ENCODE data around the gene SLC25A15. TPM values are rescaled to one million over a fixed set of nuclear protein-coding genes. Genes with fewer than 3 reads are reported as not detected.
A peak's percentile ranks its signal among the peaks of the same experiment; 100 is the strongest.

Gene SLC25A15
- total and polyA plus RNA-seq, 2 donors, result 3.0 to 14.5 TPM

GRCh38 chr13:40801255-40802217 lies 12.1 kb downstream of the SLC25A15 start:
- no peaks in the 10 kb centered on the region for H3K27me3 ChIP-seq (ENCODE audit: control insufficient read depth in 2 of 2, insufficient read depth in 1 of 2, low read length in 1 of 2)
- H3K4me3 ChIP-seq (ENCODE audit: low read length in 2 of 2), result no peak overlapping the region
- peaks cover 8 to 32% of the 10 kb centered on the region in 2 donors for H3K36me3 ChIP-seq (ENCODE audit: control insufficient read depth in 2 of 2, insufficient read depth in 2 of 2, low read length in 1 of 2)
- no peak overlapping the region for H3K27ac ChIP-seq (ENCODE audit: low read depth in 1 of 2, low read length in 1 of 2)
- WGBS, result 97% methylated on average over 6 of the region's 6 CpGs
- H3K4me1 ChIP-seq (ENCODE audit: control insufficient read depth in 2 of 2, insufficient read depth in 2 of 2, low read length in 2 of 2), result peaks cover 0 to 5% of the 10 kb centered on the region in 2 donors
- no peak for DNase-seq (ENCODE audit: low read depth in 6 of 9, low spot score in 9 of 9)
- no peaks in the 10 kb centered on the region for H3K9me3 ChIP-seq (ENCODE audit: control insufficient read depth in 2 of 2, insufficient read depth in 1 of 2, low read length in 1 of 2)

DNA sequence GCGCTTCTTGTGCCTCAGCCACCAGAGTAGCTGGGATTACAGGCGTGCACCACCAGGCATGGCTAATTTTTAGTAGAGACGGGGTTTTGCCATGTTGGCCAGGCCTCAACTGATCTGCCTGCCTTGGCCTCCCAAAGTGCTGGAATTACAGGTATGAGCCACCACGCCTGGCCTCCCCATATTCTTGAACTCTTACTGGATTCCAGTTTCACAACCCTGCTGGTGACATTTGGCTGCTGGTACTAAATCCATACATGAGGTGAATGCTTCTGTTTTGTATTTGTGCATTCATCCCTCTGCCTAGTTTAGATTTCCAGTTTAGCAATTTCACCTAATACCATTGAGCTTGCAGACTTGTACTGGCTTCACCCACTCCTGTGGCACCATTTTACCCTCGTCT lies 13.9 kb downstream of the SLC25A15 start:
- H3K36me3 ChIP-seq (ENCODE audit: control insufficient read depth in 2 of 2, insufficient read depth in 2 of 2, low read length in 1 of 2), result peaks cover 11 to 36% of the 10 kb centered on the region in 2 donors
- H3K9me3 ChIP-seq (ENCODE audit: control insufficient read depth in 2 of 2, insufficient read depth in 1 of 2, low read length in 1 of 2), result no peaks in the 10 kb centered on the region
- H3K27ac ChIP-seq (ENCODE audit: low read depth in 1 of 2, low read length in 1 of 2), result no peak overlapping the region
- 99% methylated on average over 5 of the region's 5 CpGs for WGBS
- peaks cover 0 to 4% of the 10 kb centered on the region in 2 donors for H3K4me1 ChIP-seq (ENCODE audit: control insufficient read depth in 2 of 2, insufficient read depth in 2 of 2, low read length in 2 of 2)
- DNase-seq (ENCODE audit: low read depth in 6 of 9, low spot score in 9 of 9), result no peak
- H3K4me3 ChIP-seq (ENCODE audit: low read length in 2 of 2), result no peak overlapping the region
- no peaks in the 10 kb centered on the region for H3K27me3 ChIP-seq (ENCODE audit: control insufficient read depth in 2 of 2, insufficient read depth in 1 of 2, low read length in 1 of 2)

DNA sequence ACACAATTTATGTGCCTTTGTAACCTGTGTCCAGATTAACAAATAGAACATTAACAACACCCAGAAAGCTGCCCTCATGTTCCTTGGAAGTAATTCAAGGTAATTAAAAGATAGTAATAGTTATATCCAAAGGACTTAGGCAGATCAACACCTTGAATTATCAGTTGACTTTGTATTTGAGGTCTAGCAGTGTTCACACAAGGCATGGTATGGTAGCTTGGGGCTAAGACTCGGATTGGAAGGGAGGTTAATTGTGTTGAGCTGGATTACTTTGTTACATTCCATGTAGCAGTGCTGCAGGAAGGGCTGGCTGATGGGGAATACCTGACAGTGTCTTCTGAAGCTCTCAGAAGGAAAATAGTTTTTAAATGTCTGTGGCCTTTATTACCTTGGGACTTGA lies 16.8 kb downstream of the SLC25A15 start:
- H3K27me3 ChIP-seq (ENCODE audit: control insufficient read depth in 2 of 2, insufficient read depth in 1 of 2, low read length in 1 of 2), result no peaks in the 10 kb centered on the region
- WGBS, result 96% methylated on average over 1 of the region's 1 CpG
- no peaks in the 10 kb centered on the region for H3K9me3 ChIP-seq (ENCODE audit: control insufficient read depth in 2 of 2, insufficient read depth in 1 of 2, low read length in 1 of 2)
- H3K4me1 ChIP-seq (ENCODE audit: control insufficient read depth in 2 of 2, insufficient read depth in 2 of 2, low read length in 2 of 2), result no peaks in the 10 kb centered on the region
- no peak overlapping the region for H3K27ac ChIP-seq (ENCODE audit: low read depth in 1 of 2, low read length in 1 of 2)
- peaks cover 10 to 43% of the 10 kb centered on the region in 2 donors for H3K36me3 ChIP-seq (ENCODE audit: control insufficient read depth in 2 of 2, insufficient read depth in 2 of 2, low read length in 1 of 2)
- H3K4me3 ChIP-seq (ENCODE audit: low read length in 2 of 2), result no peak overlapping the region
- DNase-seq (ENCODE audit: low read depth in 6 of 9, low spot score in 9 of 9), result no peak

GRCh38 chr13:40809471-40809870 lies 20.1 kb downstream of the SLC25A15 start:
- Histone ChIP-seq H3K27ac (ENCODE audit: low read depth in 1 of 2, low read length in 1 of 2) (no peak overlapping the region), H3K36me3 (ENCODE audit: control insufficient read depth in 2 of 2, insufficient read depth in 2 of 2, low read length in 1 of 2) (peaks cover 19 to 48% of the 10 kb centered on the region in 2 donors), H3K4me1 (ENCODE audit: control insufficient read depth in 2 of 2, insufficient read depth in 2 of 2, low read length in 2 of 2) (no peaks in the 10 kb centered on the region), H3K4me3 (ENCODE audit: low read length in 2 of 2) (no peak overlapping the region), H3K27me3 (ENCODE audit: control insufficient read depth in 2 of 2, insufficient read depth in 1 of 2, low read length in 1 of 2) (no peaks in the 10 kb centered on the region), H3K9me3 (ENCODE audit: control insufficient read depth in 2 of 2, insufficient read depth in 1 of 2, low read length in 1 of 2) (peaks cover 0 to 3% of the 10 kb centered on the region in 2 donors)
- over 99% methylated on average over 5 of the region's 5 CpGs for WGBS
- DNase-seq (ENCODE audit: low read depth in 6 of 9, low spot score in 9 of 9), result no peak

- H3K36me3 ChIP-seq (ENCODE audit: control insufficient read depth in 2 of 2, insufficient read depth in 2 of 2, low read length in 1 of 2), result peaks cover 16 to 33% of the 10 kb centered on the region in 2 donors
- no peak for DNase-seq (ENCODE audit: low read depth in 6 of 9, low spot score in 9 of 9)
- no peak overlapping the region for H3K4me3 ChIP-seq (ENCODE audit: low read length in 2 of 2)
- WGBS, result 84% methylated on average over 4 of the region's 4 CpGs
- H3K4me1 ChIP-seq (ENCODE audit: control insufficient read depth in 2 of 2, insufficient read depth in 2 of 2, low read length in 2 of 2), result no peaks in the 10 kb centered on the region
- H3K9me3 ChIP-seq (ENCODE audit: control insufficient read depth in 2 of 2, insufficient read depth in 1 of 2, low read length in 1 of 2), result peaks cover 0 to 3% of the 10 kb centered on the region in 2 donors
- H3K27me3 ChIP-seq (ENCODE audit: control insufficient read depth in 2 of 2, insufficient read depth in 1 of 2, low read length in 1 of 2), result no peaks in the 10 kb centered on the region
- no peak overlapping the region for H3K27ac ChIP-seq (ENCODE audit: low read depth in 1 of 2, low read length in 1 of 2)
These were observed 22.7 kb downstream of the SLC25A15 start for GRCh38 chr13:40812102-40812501.

DNA sequence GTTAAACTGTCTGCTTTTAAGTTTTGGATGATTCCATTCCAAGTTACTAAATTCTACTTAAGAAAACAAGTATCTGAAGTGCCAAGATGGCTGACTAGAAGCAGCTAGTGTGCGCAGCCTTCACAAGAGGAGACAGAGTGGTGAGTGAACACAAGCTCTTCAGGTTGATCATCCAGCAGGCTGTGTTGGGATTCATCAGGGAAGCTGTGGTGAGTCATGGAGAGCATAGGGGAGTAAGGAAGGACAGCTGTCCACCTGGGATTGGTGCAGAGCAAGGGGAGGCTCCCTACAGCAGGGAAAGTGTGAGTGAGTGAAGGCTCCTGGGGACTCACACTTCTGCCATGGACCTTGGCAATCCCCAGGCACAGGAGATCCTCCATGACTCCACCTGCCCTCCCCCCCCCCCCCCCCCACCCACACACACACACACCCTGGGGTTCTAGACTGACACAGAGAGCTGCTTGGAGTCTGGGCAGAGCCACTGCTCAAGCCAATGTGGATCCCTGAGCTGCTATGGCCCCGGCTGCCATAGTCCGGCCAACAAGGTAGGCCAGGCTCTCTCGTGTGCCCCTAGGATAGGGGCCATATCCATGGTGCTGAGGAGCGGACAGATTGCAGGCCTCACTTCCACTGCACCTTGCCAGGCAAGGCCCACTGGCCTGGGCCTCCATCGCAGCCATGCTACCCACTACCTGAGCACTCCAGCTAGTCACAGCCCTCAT lies 23.5 kb downstream of the SLC25A15 start:
- Histone ChIP-seq H3K4me3 (ENCODE audit: low read length in 2 of 2) (no peak overlapping the region), H3K4me1 (ENCODE audit: control insufficient read depth in 2 of 2, insufficient read depth in 2 of 2, low read length in 2 of 2) (no peaks in the 10 kb centered on the region), H3K27me3 (ENCODE audit: control insufficient read depth in 2 of 2, insufficient read depth in 1 of 2, low read length in 1 of 2) (no peaks in the 10 kb centered on the region), H3K27ac (ENCODE audit: low read depth in 1 of 2, low read length in 1 of 2) (no peak overlapping the region), H3K9me3 (ENCODE audit: control insufficient read depth in 2 of 2, insufficient read depth in 1 of 2, low read length in 1 of 2) (peaks cover 0 to 3% of the 10 kb centered on the region in 2 donors), H3K36me3 (ENCODE audit: control insufficient read depth in 2 of 2, insufficient read depth in 2 of 2, low read length in 1 of 2) (peaks cover 13 to 32% of the 10 kb centered on the region in 2 donors)
- WGBS, result over 99% methylated on average over 6 of the region's 6 CpGs
- no peak for DNase-seq (ENCODE audit: low read depth in 6 of 9, low spot score in 9 of 9)

- no peaks in the 10 kb centered on the region for H3K27me3 ChIP-seq (ENCODE audit: control insufficient read depth in 2 of 2, insufficient read depth in 1 of 2, low read length in 1 of 2)
- DNase-seq (ENCODE audit: low read depth in 6 of 9, low spot score in 9 of 9), result peak in 3 of 9 donors; percentile 2 to 26 (median 11)
- WGBS, result 92% methylated on average over 7 of the region's 7 CpGs
- peaks cover 13 to 31% of the 10 kb centered on the region in 2 donors for H3K36me3 ChIP-seq (ENCODE audit: control insufficient read depth in 2 of 2, insufficient read depth in 2 of 2, low read length in 1 of 2)
- H3K4me3 ChIP-seq (ENCODE audit: low read length in 2 of 2), result no peak overlapping the region
- no peaks in the 10 kb centered on the region for H3K4me1 ChIP-seq (ENCODE audit: control insufficient read depth in 2 of 2, insufficient read depth in 2 of 2, low read length in 2 of 2)
- no peak overlapping the region for H3K27ac ChIP-seq (ENCODE audit: low read depth in 1 of 2, low read length in 1 of 2)
- H3K9me3 ChIP-seq (ENCODE audit: control insufficient read depth in 2 of 2, insufficient read depth in 1 of 2, low read length in 1 of 2), result peaks cover 0 to 3% of the 10 kb centered on the region in 2 donors
These were observed 24.4 kb downstream of the SLC25A15 start for GRCh38 chr13:40813667-40814454.

- H3K9me3 ChIP-seq (ENCODE audit: control insufficient read depth in 2 of 2, insufficient read depth in 1 of 2, low read length in 1 of 2), result peaks cover 0 to 3% of the 10 kb centered on the region in 2 donors
These were observed 25.4 kb downstream of the SLC25A15 start for GRCh38 chr13:40814803-40815202.

More at GRCh38 chr13:40814803-40815202, 25.4 kb downstream of the SLC25A15 start:
- H3K27ac ChIP-seq (ENCODE audit: low read depth in 1 of 2, low read length in 1 of 2), result no peak overlapping the region
- no peaks in the 10 kb centered on the region for H3K4me1 ChIP-seq (ENCODE audit: control insufficient read depth in 2 of 2, insufficient read depth in 2 of 2, low read length in 2 of 2)
- H3K36me3 ChIP-seq (ENCODE audit: control insufficient read depth in 2 of 2, insufficient read depth in 2 of 2, low read length in 1 of 2), result peaks cover 13 to 25% of the 10 kb centered on the region in 2 donors
- no peak for DNase-seq (ENCODE audit: low read depth in 6 of 9, low spot score in 9 of 9)
- H3K4me3 ChIP-seq (ENCODE audit: low read length in 2 of 2), result no peak overlapping the region
- 99% methylated on average over 2 of the region's 2 CpGs for WGBS
- no peaks in the 10 kb centered on the region for H3K27me3 ChIP-seq (ENCODE audit: control insufficient read depth in 2 of 2, insufficient read depth in 1 of 2, low read length in 1 of 2)
